ENCODE measurements around the gene AFG1L. TPM values are rescaled to one million over a fixed set of nuclear protein-coding genes. Genes with fewer than 3 reads are reported as not detected.

The AFG1L gene
- total RNA-seq, 2 experiments from 2014 or later = 5.3 to 6.3 TPM

DNA sequence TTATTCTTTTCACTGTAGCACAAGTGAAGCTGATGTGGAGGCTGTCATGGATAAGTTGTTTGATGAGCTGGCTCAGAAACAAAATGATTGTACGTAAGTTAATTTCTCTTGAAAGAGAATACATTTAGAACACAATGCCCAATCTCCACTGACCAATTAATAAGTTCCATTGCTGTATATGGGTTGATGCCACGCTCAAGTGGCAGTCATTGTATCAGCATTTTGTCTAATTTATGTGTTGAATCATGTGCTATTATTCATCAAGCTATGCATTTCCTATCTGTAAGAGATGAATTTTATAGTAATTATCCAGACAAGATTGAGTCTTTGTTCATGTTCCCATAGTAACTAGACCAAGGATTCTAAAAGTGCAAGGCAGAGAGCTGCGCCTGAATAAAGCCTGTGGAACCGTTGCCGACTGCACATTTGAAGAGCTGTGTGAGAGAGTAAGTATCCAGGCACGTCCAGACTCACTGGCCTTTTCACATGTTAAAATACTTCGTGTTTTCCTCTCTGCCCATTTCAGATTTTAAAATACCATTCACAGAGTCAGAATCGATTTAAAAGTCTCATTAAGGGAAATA is 182.1 kb downstream of the AFG1L start:
- DNase-seq = no peak
- CTCF ChIA-PET = interaction anchor here (1.1 kb wide), 1 partner anchor 15 kb away, joined by 4 read pairs; no protein-coding TSS in a partner anchor
- Mint-ChIP-seq H3K4me3 (no peak overlapping the region), H3K9me3 (peaks cover 5% of the 10 kb centered on the region), H3K27me3 (no peaks in the 10 kb centered on the region), H3K4me1 (ENCODE audit: low read depth) (peaks cover 3% of the 10 kb centered on the region), H3K27ac (no peak overlapping the region), H3K36me3 (peaks cover 30% of the 10 kb centered on the region)
- POLR2A ChIA-PET = no interaction called here
- intact Hi-C loops (cut with micrococcal nuclease) = no loop called here

DNA sequence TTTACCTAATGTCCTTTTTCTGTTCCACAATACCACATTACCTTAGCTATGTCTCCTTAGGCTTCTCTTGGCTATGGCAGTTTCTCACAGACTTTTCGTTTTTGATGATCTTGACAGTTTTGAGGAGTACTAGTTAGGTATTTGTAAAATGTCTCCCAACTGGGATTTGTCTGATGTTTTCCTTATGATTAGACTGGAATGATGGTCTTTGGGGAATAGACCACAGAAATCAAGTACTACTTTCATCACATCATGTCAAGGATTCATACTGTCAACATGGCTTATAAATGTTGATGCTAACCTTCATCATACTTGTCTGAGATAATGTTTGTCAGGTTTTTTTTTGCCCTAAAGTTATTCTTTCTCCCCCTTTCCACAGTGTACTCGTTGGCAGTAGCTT is 187.7 kb downstream of the AFG1L start:
- POLR2A ChIA-PET = no interaction called here
- peaks cover 12% of the 10 kb centered on the region for H3K9me3 Mint-ChIP-seq
- no peaks in the 10 kb centered on the region for H3K4me1 Mint-ChIP-seq (ENCODE audit: low read depth)
- no peak overlapping the region for H3K4me3 Mint-ChIP-seq
- no peak overlapping the region for H3K27ac Mint-ChIP-seq
- no peaks in the 10 kb centered on the region for H3K27me3 Mint-ChIP-seq
- CTCF ChIA-PET = interaction anchor here (1.6 kb wide), 1 partner anchor 9 kb away, joined by 4 read pairs; no protein-coding TSS in a partner anchor
- intact Hi-C loops (cut with micrococcal nuclease) = no loop called here
- H3K36me3 Mint-ChIP-seq = peaks cover 29% of the 10 kb centered on the region
- DNase-seq = no peak

DNA sequence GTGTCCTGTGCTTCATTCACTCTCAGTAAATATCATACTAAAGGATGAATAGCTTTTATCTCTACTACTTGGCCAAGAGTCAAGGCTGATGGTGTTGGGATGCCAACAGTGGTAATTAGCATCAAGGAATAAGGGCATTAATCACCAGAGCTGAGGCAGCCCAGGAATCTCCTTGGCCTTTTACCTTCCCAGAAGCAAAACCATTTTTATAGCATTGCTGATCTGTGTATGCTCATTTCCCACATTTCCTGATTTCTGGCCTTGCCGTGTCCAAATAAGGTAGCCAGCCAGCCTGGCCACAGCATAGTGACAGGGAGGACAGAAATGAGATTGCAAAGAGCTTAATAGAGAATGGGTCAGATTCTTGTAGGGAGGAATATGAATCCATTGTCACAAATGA is 189.2 kb downstream of the AFG1L start:
- CTCF ChIA-PET = no interaction called here
- no peak overlapping the region for H3K4me3 Mint-ChIP-seq
- intact Hi-C loops (cut with micrococcal nuclease) = no loop called here
- no peaks in the 10 kb centered on the region for H3K27me3 Mint-ChIP-seq
- H3K36me3 Mint-ChIP-seq = peaks cover 25% of the 10 kb centered on the region
- DNase-seq = no peak
- peaks cover 12% of the 10 kb centered on the region for H3K9me3 Mint-ChIP-seq
- no peaks in the 10 kb centered on the region for H3K4me1 Mint-ChIP-seq (ENCODE audit: low read depth)
- no peak overlapping the region for H3K27ac Mint-ChIP-seq
- POLR2A ChIA-PET = no interaction called here

DNA sequence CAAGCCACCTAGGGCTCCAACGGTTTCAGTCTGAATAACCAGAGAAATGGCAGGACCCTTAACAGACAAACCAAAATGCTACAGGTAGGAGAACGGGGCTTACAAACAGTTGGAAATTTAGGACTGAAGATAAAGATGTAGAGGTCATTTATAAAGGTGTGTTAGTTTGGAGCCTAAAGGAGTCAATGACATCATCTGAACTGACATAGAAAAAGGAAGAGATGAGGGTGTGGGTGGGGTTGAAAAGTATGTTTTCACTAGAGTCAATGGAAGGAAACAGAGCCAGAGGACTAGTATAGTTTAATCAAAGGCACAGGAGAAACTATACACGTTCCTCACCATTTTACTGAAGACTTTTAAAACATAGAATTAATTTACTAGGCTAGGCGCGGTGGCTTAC is 194.8 kb downstream of the AFG1L start:
- Mint-ChIP-seq H3K4me1 (ENCODE audit: low read depth) (no peaks in the 10 kb centered on the region), H3K9me3 (no peaks in the 10 kb centered on the region), H3K36me3 (no peaks in the 10 kb centered on the region), H3K27ac (no peak overlapping the region), H3K27me3 (no peaks in the 10 kb centered on the region), H3K4me3 (no peak overlapping the region)
- POLR2A ChIA-PET = no interaction called here
- no peak for DNase-seq
- intact Hi-C loops (cut with micrococcal nuclease) = loop anchor here (5.0 to 10.0 kb wide), 2 partner anchors 235 to 322 kb away; partner anchors contain the start of gene NR2E1
- CTCF ChIA-PET = no interaction called here

DNA sequence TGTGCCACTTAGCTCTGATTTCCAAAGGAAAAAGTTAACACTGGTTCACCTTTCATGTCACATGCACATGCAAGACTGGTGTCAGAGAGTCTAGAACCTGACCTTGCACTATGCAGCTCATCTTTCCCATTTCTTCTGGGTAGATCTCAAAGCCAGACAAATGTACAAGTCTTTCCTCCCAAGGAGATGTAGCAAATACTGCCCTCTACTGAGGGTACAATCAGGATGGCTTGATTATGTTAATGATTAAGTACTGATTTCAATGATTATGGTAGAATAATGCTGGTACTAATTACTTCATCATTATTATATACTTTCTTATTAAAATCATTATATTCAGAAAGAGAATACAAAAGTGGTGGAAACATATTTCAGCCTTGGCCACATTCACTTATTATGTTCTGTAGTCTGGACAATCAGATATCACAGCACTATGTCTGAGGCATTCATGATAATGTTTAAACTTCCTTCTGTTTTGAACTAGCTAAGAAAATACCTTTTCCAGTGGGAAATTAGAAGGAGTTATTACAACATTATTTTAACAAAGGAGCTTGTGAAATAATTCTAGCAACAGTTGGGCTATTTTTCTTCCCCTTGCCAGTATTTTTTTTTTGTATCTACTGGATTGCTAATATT is 197.4 kb downstream of the AFG1L start:
- Mint-ChIP-seq H3K36me3 (no peaks in the 10 kb centered on the region), H3K27me3 (no peaks in the 10 kb centered on the region), H3K9me3 (no peaks in the 10 kb centered on the region), H3K4me1 (ENCODE audit: low read depth) (no peaks in the 10 kb centered on the region), H3K4me3 (no peak overlapping the region), H3K27ac (no peak overlapping the region)
- ChIA-PET CTCF (interaction anchor here (0.6 to 4.3 kb wide), 48 partner anchors 8 to 816 kb away, joined by 3 to 33 read pairs (median 4); partner anchors contain the start of gene SNX3), POLR2A (no interaction called here)
- intact Hi-C loops (cut with micrococcal nuclease) = loop anchor here (1.0 to 10.0 kb wide), 3 partner anchors 237 to 379 kb away; partner anchors contain the start of gene NR2E1
- no peak for DNase-seq

DNA sequence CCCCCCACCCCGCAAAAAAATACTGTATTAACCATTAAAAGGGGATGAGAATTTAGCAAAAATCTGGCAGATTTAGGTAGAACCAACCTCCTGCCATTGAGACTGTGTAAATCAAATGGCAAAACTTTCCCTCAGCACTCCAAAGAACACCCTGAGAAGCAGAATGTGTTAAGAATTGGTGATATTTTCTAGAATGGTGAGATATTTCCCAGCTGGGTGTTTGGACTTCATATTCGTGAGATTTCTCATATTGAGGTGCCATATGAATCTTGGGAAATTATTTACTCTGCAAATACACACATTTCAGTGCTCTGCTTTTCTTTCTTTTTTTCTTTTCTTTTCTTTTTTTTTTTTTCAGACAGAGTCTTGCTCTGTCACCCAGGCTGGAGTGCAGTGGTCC is 199.6 kb downstream of the AFG1L start:
- Mint-ChIP-seq H3K27ac (no peak overlapping the region), H3K4me1 (ENCODE audit: low read depth) (no peaks in the 10 kb centered on the region), H3K4me3 (no peak overlapping the region), H3K9me3 (no peaks in the 10 kb centered on the region), H3K36me3 (no peaks in the 10 kb centered on the region), H3K27me3 (no peaks in the 10 kb centered on the region)
- intact Hi-C loops (cut with micrococcal nuclease) = loop anchor here (5.0 to 10.0 kb wide), 2 partner anchors 240 to 327 kb away; partner anchors contain the start of gene NR2E1
- ChIA-PET CTCF (interaction anchor here (4.3 kb wide), 1 partner anchor 319 kb away, joined by 13 read pairs; no protein-coding TSS in a partner anchor), POLR2A (no interaction called here)
- DNase-seq = no peak

DNA sequence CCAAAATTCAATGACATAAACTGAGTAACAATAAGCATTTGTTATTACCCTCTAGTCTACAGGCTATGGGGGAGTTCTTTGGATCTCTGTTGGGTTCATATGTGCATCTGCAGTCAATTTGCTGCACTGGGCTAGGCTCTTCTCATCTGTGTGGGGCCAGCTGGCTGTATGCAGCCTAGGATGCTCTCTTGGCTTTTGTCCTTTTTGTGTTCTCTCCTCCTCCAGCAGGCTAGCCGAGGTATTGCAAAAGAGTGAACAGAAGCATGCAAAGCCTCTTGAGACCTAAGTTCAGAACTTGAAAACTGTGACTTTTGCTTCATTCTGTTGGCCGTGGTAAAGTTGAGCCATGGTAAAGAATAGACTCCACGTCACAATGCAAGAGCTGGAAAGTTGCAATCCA is 203.0 kb downstream of the AFG1L start:
- no peak overlapping the region for H3K27ac Mint-ChIP-seq

DNA sequence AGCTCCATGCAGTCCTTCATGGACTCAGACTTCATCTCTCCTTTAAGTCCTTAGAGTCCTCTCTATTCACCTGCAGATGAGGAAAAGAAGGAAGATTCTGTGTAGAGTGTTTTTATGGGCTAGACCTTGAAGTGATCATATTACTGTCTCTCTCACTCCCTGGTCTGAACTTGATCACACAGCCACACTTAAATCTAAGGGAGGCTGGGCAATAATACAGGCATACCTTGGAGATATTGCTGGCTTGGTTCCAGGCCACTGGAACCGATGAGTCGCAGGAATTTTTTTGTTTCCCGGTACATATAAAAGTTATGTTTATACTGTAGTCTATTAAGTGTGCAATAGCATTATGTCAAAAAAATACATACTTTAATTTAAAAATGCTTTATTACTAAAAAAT is 206.7 kb downstream of the AFG1L start:
- DNase-seq = no peak
- Mint-ChIP-seq H3K27me3 (no peaks in the 10 kb centered on the region), H3K4me1 (ENCODE audit: low read depth) (no peaks in the 10 kb centered on the region), H3K9me3 (no peaks in the 10 kb centered on the region), H3K36me3 (peaks cover 2% of the 10 kb centered on the region), H3K4me3 (no peak overlapping the region), H3K27ac (no peak overlapping the region)
- CTCF ChIA-PET = interaction anchor here (0.9 to 1.6 kb wide), 2 partner anchors 10 to 24 kb away, joined by 3 to 4 read pairs; no protein-coding TSS in a partner anchor
- POLR2A ChIA-PET = no interaction called here
- intact Hi-C loops (cut with micrococcal nuclease) = no loop called here

More for the DNA sequence above, 203.0 kb downstream of the AFG1L start:
- H3K27me3 Mint-ChIP-seq = no peaks in the 10 kb centered on the region
- intact Hi-C loops (cut with micrococcal nuclease) = loop anchor here (10.0 kb wide), 1 partner anchor 243 kb away; no protein-coding TSS in a partner anchor
- ChIA-PET CTCF (interaction anchor here (0.7 to 1.6 kb wide), 4 partner anchors 11 to 385 kb away, joined by 3 to 4 read pairs (median 3); no protein-coding TSS in a partner anchor), POLR2A (no interaction called here)
- H3K9me3 Mint-ChIP-seq = no peaks in the 10 kb centered on the region
- H3K4me1 Mint-ChIP-seq (ENCODE audit: low read depth) = no peaks in the 10 kb centered on the region
- no peaks in the 10 kb centered on the region for H3K36me3 Mint-ChIP-seq
- peak; percentile 25 for DNase-seq
- H3K4me3 Mint-ChIP-seq = no peak overlapping the region

DNA sequence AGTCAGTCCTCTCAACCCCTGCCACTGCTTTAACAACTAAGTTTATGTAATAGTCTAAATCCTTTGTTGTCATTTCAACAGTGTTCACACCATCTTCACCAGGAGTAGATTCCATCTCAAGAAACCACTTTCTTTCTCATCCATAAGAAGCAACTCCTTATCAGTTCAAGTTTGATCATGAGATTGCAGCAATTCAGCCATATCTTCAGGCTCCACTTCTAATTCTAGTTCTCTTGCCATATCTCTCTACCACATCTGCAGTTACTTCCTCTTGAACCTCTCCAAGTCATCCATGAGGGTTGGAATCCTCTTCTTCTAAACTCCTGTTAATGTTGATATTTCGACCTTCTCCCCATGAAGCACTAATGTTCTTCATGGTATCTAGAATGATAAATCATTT is 208.0 kb downstream of the AFG1L start:
- no peaks in the 10 kb centered on the region for H3K9me3 Mint-ChIP-seq
- intact Hi-C loops (cut with micrococcal nuclease) = no loop called here
- no peaks in the 10 kb centered on the region for H3K4me1 Mint-ChIP-seq (ENCODE audit: low read depth)
- CTCF ChIA-PET = interaction anchor here (1.4 kb wide), 1 partner anchor 10 kb away, joined by 7 read pairs; no protein-coding TSS in a partner anchor
- no peaks in the 10 kb centered on the region for H3K27me3 Mint-ChIP-seq
- no peak overlapping the region for H3K4me3 Mint-ChIP-seq
- POLR2A ChIA-PET = no interaction called here
- H3K36me3 Mint-ChIP-seq = peaks cover 2% of the 10 kb centered on the region
- no peak overlapping the region for H3K27ac Mint-ChIP-seq
- DNase-seq = no peak

DNA sequence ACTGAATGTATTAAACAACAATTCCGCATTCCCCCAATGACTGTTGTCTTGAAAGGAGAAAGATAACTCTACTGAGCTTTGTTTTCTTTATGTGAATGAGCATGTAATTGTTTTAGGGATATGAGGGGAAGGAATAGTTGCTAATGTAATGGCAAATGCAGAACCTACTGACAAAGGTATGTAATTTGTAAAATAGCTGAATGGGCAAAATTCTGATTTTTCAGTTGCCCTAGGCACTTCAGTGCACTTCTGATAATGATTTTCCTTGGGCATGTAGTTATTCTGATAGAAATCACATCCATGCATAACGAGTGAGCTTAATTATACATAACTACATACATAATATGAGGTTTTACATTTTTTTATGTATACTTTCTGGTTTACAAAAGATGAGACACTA is 212.5 kb downstream of the AFG1L start:
- DNase-seq = no peak
- ChIA-PET CTCF (no interaction called here), POLR2A (no interaction called here)

DNA sequence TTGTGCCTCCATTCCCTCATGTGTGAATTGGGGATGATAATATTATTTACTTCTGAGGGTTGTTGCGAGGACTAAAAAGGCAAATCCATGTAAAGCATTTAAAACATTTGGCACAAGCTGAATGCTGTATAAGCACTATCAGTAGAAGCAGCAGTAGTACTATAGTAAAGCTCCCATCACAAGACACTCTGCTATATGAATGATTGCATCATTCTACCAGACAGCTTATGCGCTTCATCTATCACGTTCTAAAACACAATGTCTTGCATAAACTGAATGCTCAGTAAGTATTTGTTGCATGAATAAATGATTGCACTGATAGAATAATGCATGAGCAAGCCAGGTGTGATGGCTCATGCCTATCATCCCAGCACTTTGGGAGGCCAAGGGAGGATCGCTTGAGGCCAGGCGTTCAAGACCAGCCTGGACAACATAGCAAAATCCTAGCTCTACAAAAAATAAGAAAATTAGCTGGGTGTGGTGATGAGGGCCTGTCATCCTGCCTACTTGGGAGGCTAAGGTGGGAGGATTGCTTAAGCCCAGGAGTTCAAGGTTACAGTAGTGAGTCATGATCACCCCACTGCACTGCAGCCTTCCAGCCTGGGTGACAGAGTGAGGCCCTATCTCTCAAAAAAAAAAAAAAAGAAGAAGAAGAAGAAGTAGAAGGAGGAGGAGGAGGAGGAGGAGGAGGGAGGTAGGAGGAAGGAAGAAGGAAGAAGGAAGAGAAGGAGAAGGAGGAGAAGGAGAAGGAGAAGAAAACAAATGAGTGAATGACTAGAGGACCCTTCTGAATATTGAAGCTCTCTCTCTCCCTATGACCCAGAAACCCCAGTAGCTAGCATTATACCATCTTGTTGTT is 215.8 kb downstream of the AFG1L start:
- POLR2A ChIA-PET = no interaction called here
- Mint-ChIP-seq H3K27me3 (no peaks in the 10 kb centered on the region), H3K4me3 (no peak overlapping the region), H3K4me1 (ENCODE audit: low read depth) (no peaks in the 10 kb centered on the region), H3K36me3 (no peaks in the 10 kb centered on the region), H3K9me3 (no peaks in the 10 kb centered on the region), H3K27ac (no peak overlapping the region)
- DNase-seq = no peak
- intact Hi-C loops (cut with micrococcal nuclease) = no loop called here
- CTCF ChIA-PET = interaction anchor here (0.6 to 1.9 kb wide), 2 partner anchors 18 to 147 kb away, joined by 3 to 5 read pairs; no protein-coding TSS in a partner anchor

More for the DNA sequence above, 212.5 kb downstream of the AFG1L start:
- Mint-ChIP-seq H3K9me3 (no peaks in the 10 kb centered on the region), H3K4me3 (no peak overlapping the region), H3K4me1 (ENCODE audit: low read depth) (no peaks in the 10 kb centered on the region), H3K27me3 (no peaks in the 10 kb centered on the region), H3K36me3 (peaks cover 2% of the 10 kb centered on the region), H3K27ac (no peak overlapping the region)
- intact Hi-C loops (cut with micrococcal nuclease) = no loop called here
